Measurements from ENCODE around the gene ZNF441.
A peak's percentile ranks its signal among the peaks of the same experiment; 100 is the strongest.
"Not testable (repeated sequence)": the region's sequence is repeated elsewhere in the genome, so short reads cannot be mapped to it uniquely, and the experiment has no call there.

The ZNF441 gene

GRCh38 chr19:11781295-11782057 is 14.7 kb downstream of the ZNF441 start:
- DNase-seq, result no peak

DNA sequence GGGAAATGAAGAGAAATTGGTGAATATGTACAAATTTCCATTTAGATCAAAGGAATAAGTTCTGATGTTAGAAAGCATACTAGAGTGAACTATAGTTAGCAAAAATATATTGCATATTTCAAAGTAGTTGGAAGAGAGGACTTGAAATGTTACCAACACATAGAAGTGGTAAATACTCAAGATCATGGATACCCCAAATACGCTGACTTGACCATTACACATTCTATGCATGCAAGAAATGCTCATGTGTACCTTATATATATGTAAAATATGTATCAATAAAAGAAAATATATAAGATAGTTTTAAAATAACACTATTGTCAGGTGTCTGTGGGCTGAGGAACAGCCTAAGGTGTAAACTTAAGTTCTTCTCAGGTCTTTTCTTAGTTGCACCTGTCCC is 17.0 kb downstream of the ZNF441 start:
- no peak for DNase-seq

GRCh38 chr19:11784356-11784755 is 17.6 kb downstream of the ZNF441 start:
- no peak for DNase-seq

DNA sequence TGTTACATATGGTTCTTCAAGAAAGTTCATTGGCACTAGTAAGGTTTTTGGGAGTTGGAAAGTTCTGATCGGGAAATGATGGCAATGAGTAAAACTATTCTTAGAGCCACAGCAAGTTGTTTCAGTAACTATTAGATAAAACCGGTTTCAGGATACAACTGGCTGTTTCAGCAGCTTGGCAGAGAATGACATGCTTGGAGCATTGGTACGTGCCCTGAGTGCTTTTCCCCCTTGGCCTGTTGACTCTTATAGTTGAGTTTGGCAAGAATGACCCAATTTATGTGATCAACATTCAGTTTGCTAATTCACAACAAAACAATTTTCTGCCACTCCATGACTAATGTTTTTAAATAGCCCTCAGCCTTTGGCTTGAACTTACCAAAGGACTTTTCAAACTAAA is 20.7 kb downstream of the ZNF441 start:
- no peak for DNase-seq

DNA sequence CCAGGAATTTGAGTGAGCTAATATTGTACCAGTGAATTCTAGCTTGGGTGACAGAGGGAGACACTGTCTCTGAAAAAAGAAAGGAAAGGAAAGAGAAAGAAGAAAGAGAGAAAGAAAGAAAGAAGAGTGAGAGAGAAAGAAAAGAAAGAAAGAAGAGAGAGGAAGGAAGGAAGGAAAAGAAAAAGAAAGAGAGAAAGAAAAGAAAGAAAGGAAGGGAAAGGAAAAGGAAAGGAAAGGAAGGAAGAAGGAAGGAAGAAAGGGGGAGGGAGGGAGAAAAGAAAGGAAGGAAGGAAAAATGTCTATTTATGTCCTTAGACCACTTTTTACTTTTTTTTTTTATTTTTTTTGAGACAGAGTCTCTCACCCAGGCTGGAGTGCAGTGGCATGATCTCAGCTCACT is 26.1 kb downstream of the ZNF441 start:
- no peak for DNase-seq

DNA sequence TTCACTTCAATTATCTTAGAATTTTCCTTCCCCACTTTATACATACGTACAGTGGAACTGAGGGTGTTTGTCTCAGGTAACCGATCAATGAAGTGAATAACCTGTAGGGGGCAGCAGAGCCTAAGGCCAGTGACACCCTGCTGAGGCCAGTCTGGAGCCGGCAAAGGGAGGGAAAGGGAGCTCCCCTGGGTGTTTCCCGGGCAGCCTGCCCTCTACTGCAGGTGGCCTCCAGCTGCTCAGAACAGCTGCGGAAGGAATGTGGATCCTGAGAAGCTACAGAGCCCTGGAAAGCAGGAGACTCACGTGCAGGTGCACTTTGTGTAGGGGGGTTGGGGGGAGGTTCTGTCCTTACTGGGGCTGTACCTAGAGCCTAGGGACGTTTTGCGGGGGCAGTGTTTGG is 30.7 kb downstream of the ZNF441 start:
- DNase-seq, result peak; percentile 91

GRCh38 chr19:11798391-11799330 is 31.9 kb downstream of the ZNF441 start, which contains the start of gene ZNF491:
ZNF491 (plus strand) TSS chr19:11798523; CDS start chr19:11805954, 7,431 bp downstream.
- peak; percentile 88 for DNase-seq

GRCh38 chr19:11806354-11807098 is 39.7 kb downstream of the ZNF441 start:
- DNase-seq, result no peak

GRCh38 chr19:11807099-11807380 is 40.2 kb downstream of the ZNF441 start:
- no peak for DNase-seq

- no peak for DNase-seq
Measured at GRCh38 chr19:11813703-11814028, 46.9 kb downstream of the ZNF441 start.

GRCh38 chr19:11814029-11814699 is 47.4 kb downstream of the ZNF441 start, which contains the start of gene ZNF440:
ZNF440 (plus strand) TSS chr19:11814273; CDS start chr19:11814448, 175 bp downstream.
- peak; percentile 51 for DNase-seq

DNA sequence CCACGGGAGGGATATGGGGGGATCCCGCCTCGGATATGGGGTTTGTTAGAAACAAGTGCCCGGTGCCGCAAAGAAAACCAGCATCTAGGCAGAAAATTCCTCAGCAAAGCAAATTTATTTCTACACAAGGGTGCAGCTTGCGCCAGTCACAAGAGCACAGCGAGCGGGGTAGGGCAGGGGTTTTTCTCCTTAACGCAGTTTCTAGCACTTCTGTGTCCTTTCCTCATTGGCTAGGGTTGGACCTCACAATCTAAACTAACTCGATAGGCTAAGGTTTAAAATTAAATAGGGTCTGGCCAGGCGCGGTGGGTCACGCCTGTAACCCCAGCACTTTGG is 47.9 kb downstream of the ZNF441 start:
- no peak for DNase-seq

DNA sequence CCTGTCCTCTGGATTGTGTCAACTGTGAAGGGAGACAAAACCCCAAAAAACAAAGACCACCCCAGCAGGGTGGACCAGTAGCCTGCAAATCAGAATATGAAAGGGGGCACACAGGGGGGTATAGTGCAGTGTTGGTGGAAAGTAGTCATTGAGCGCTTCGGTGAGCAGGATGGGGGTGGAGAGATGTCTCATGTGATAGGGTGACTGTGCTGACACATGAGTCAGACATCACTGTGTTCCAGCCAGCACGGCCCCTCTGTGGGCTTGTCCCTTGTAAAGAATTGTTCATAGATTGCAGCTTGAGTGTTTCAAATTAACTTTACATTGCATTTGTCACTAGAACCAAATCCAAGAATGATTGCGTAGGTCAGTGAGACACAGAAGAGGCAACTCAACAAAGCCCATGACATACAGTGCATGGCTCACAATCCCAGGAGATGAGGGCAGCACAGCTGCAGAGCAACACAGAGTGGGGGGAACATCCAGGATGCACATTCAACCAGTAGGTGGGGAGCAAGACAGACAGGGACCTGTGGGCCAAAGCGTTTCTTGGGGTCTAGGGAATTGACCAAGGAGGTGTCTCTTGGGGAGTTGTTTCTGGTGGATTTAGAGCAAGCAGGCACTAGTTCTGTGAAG is 54.8 kb downstream of the ZNF441 start:
- DNase-seq, result no peak

GRCh38 chr19:11828957-11829876 is 62.4 kb downstream of the ZNF441 start:
- not testable (repeated sequence) for DNase-seq

DNA sequence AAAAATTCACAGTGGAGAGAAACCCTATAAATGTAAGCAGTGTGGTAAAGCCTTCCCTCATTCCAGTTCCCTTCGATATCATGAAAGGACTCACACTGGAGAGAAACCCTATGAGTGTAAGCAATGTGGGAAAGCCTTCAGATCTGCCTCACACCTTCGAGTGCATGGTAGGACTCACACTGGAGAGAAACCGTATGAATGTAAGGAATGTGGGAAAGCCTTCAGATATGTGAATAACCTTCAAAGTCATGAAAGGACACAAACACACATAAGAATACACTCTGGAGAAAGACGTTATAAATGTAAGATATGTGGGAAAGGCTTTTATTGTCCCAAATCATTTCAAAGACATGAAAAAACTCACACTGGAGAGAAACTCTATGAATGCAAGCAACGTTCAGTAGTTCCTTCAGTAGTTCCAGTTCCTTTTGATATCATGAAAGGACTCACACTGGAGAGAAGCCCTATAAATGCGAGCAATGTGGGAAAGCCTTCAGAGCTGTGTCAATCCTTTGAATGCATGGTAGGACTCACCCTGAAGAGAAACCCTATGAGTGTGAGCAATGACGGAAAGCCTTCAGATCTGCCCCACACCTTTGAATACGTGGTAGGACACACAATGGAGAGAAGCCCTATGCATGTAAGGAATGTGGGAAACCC is 65.6 kb downstream of the ZNF441 start:
- DNase-seq, result no peak

GRCh38 chr19:11833541-11833940 is 66.7 kb downstream of the ZNF441 start:
- DNase-seq, result no peak
